Chondrocyte (in vitro differentiated cells): ENCODE data around the gene OSBPL8. TPM values are rescaled to one million over a fixed set of nuclear protein-coding genes. Genes with fewer than 3 reads are reported as not detected.
"Not testable (repeated sequence)": the region's sequence is repeated elsewhere in the genome, so short reads cannot be mapped to it uniquely, and the experiment has no call there.

Source experiments
- DNase-seq: peaks from one replicate; pipeline ENCODE4 v3.0.0; 2021; ENCODE audit warnings: mixed read lengths, low spot score
- H3K27ac Mint-ChIP-seq: one replicate; pipeline ENCODE4 v1.8.0; 2021; ENCODE audit warnings: mild to moderate bottlenecking, moderate library complexity, mixed read lengths; ENCODE audit not compliant: unreplicated experiment
- H3K27me3 Mint-ChIP-seq: 2 replicates; pipeline ENCODE4 v1.8.0; 2021; ENCODE audit warnings: low read depth, mixed read lengths
- H3K36me3 Mint-ChIP-seq: 2 replicates; pipeline ENCODE4 v1.8.0; 2021; ENCODE audit warnings: low read depth, mixed read lengths
- H3K4me1 Mint-ChIP-seq: 2 replicates; pipeline ENCODE4 v1.8.0; 2021; ENCODE audit warnings: low read depth, mild to moderate bottlenecking, mixed read lengths
- H3K4me3 Mint-ChIP-seq: one replicate; pipeline ENCODE4 v1.8.0; 2021; ENCODE audit warnings: mild to moderate bottlenecking, moderate library complexity, mixed read lengths; ENCODE audit not compliant: unreplicated experiment
- H3K9me3 Mint-ChIP-seq: 2 replicates; pipeline ENCODE4 v1.8.0; 2021; ENCODE audit warnings: low read depth, mixed read lengths
- total RNA-seq: library from RNA; stranded (reverse); gene quantifications from 3 replicates; pipeline ENCODE4 v1.2.1, GENCODE V29; 2021
- TF ChIP-seq, protein P1 (sequence below): fragments of 200-600 bp; sonication (generic); IDR thresholded peaks from 2 replicates; pipeline ENCODE4 v1.5.0; 2021; ENCODE audit warnings: antibody characterized with exemption, mild to moderate bottlenecking, moderate library complexity

The OSBPL8 gene
- total RNA-seq, 1 donor from 2014 or later, result 105 TPM

DNA sequence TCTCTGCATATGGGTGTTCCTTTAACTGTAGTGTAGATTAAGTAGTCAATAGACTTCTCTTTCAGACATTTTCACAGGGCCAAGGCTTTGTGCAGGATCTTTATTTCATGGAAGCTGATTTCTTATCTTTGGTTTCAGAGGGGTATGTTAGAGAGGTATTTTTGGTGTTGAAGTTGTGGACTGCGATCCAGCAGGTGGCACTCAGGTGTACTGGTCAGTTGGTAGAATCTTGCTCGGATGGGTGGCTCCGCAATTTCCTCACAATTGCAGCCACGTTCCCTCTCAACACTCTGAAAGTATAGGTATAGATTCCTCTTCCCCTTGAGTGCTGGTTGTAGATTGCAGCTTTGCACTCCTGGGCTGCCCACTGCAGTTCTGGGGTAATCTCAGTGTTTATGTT lies 44.3 kb downstream of the OSBPL8 start:
- Mint-ChIP-seq H3K4me1 (peaks cover 13% of the 10 kb centered on the region), H3K27ac (no peak overlapping the region), H3K36me3 (peaks cover 3% of the 10 kb centered on the region), H3K27me3 (no peaks in the 10 kb centered on the region), H3K9me3 (peaks cover 7% of the 10 kb centered on the region), H3K4me3 (no peak overlapping the region)
- TF ChIP-seq, protein P1, sequence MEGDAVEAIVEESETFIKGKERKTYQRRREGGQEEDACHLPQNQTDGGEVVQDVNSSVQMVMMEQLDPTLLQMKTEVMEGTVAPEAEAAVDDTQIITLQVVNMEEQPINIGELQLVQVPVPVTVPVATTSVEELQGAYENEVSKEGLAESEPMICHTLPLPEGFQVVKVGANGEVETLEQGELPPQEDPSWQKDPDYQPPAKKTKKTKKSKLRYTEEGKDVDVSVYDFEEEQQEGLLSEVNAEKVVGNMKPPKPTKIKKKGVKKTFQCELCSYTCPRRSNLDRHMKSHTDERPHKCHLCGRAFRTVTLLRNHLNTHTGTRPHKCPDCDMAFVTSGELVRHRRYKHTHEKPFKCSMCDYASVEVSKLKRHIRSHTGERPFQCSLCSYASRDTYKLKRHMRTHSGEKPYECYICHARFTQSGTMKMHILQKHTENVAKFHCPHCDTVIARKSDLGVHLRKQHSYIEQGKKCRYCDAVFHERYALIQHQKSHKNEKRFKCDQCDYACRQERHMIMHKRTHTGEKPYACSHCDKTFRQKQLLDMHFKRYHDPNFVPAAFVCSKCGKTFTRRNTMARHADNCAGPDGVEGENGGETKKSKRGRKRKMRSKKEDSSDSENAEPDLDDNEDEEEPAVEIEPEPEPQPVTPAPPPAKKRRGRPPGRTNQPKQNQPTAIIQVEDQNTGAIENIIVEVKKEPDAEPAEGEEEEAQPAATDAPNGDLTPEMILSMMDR, result no peak
- no peak for DNase-seq

DNA sequence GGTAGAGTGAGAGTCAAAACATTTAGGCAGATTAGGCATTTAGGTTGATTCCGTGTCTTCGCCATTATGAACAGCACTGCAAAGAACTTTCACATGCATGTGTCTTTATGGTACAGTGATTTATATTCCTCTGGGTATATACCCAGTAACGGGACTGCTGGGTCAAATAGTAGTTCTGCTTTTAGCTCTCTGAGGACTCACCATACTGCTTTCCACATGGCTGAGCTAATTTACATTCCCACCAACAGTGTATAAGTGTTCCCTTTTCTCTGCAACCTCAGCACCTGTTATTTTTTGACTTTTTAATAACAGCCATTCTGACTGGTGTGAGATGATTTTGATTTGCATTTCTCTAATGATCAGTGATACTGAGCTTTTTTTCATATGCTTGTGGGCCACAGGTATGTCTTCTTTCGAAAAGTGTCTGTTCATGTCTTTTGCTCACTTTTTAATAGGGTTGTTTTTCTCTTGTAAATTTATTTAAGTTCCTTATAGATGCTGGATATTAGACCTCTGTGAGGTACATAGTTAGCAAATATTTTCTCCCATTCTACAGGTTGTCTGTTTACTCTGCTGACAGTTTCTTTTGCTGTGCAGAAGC lies 48.4 kb downstream of the OSBPL8 start:
- not testable (repeated sequence) for DNase-seq, H3K36me3 Mint-ChIP-seq, H3K27ac Mint-ChIP-seq, H3K4me1 Mint-ChIP-seq, H3K27me3 Mint-ChIP-seq, H3K4me3 Mint-ChIP-seq, H3K9me3 Mint-ChIP-seq

DNA sequence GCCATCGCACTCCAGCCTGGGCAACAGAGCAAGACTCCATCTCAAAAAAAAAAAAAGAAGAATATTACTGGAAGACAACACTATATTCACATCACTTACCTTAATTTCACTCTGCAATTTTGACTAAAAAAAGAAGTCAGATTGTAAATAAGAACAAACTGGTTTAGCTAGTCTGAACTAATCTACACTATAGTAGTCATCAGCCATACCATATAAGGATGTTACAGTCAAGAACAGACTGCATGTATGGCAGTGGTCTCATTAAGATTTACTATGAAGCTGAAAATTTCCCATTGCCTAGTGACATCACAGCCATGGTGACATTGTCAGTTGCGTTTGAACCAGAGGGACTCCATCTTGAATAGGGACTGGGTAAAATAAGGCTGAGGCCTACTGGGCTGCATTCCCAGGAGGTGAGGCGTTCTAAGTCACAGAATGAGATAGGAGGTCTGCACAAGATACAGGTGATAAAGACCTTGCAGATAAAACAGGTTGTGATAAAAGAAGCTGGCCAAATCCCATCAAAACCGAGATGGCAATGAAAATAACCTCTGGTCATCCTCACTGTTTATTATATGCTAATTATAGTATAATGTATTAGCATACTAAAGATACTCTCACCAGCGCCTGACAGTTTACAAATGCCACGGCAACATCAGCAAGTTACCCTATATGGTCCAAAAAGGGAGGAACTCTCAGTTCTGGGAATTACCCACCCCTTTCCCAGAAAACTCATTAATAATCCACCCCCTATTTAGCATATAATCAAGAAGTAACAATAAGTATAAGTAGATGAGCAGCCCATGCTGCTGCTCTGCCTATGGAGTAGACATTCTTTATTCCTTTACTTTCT lies 51.2 kb downstream of the OSBPL8 start:
- Mint-ChIP-seq H3K4me3 (no peak overlapping the region), H3K9me3 (peaks cover 7% of the 10 kb centered on the region), H3K4me1 (peaks cover 13% of the 10 kb centered on the region), H3K36me3 (no peaks in the 10 kb centered on the region), H3K27ac (no peak overlapping the region), H3K27me3 (no peaks in the 10 kb centered on the region)
- no peak for DNase-seq
- TF ChIP-seq, protein P1, result no peak

DNA sequence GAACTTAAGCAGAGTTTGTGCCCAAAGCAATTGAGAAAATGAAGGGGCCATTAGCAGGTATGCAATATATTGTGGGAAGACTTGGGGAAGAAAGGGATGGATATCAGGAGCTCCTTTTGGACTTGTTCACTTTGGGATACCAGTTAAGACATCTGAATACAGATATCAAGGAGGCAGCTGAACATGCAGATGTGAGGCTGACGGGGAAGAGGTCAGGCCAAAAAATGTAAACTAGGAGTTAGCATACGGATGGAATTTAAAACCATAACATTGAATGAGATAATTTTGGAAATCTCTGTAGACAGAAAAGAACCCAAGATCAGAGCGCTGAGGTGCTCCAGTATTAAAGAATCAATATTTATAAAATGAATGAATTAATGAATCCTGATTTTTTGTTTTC lies 53.4 kb downstream of the OSBPL8 start:
- no peak for DNase-seq
- Mint-ChIP-seq H3K9me3 (peaks cover 8% of the 10 kb centered on the region), H3K4me3 (no peak overlapping the region), H3K4me1 (peaks cover 13% of the 10 kb centered on the region), H3K27ac (peak overlapping the region; percentile 0), H3K27me3 (no peaks in the 10 kb centered on the region), H3K36me3 (peaks cover 2% of the 10 kb centered on the region)
- TF ChIP-seq, protein P1, result no peak

DNA sequence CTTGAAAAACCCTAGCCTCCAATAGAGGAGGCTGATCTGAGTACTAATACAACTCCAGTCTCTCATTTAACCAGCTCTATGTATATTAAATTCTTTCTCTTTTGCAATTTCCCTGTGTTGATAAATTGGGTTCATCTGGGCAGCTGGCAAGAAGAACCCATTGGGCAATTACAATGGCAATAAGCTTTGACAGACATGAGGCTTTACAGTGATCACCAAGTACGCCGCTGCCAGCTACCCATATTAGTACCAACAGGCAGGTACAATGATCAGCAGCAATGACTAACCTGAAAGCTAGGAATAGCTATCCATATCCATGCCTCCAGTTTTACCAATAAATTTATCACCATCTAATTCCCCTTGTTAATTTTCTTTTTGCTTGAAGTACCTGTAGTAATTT lies 54.5 kb downstream of the OSBPL8 start:
- DNase-seq, result no peak
- H3K27ac Mint-ChIP-seq, result no peak overlapping the region
- TF ChIP-seq, protein P1, result no peak
- peaks cover 15% of the 10 kb centered on the region for H3K4me1 Mint-ChIP-seq
- H3K36me3 Mint-ChIP-seq, result peaks cover 2% of the 10 kb centered on the region
- H3K4me3 Mint-ChIP-seq, result no peak overlapping the region
- peaks cover 7% of the 10 kb centered on the region for H3K9me3 Mint-ChIP-seq
- H3K27me3 Mint-ChIP-seq, result no peaks in the 10 kb centered on the region
